ENCODE data around the gene LIFR. TPM values are rescaled to one million over a fixed set of nuclear protein-coding genes. Genes with fewer than 3 reads are reported as not detected.
"Not testable (repeated sequence)": the region's sequence is repeated elsewhere in the genome, so short reads cannot be mapped to it uniquely, and the experiment has no call there.

The LIFR gene
- total and polyA plus RNA-seq, 12 donors: 6.0 to 58.8 (median 41.8) TPM

DNA sequence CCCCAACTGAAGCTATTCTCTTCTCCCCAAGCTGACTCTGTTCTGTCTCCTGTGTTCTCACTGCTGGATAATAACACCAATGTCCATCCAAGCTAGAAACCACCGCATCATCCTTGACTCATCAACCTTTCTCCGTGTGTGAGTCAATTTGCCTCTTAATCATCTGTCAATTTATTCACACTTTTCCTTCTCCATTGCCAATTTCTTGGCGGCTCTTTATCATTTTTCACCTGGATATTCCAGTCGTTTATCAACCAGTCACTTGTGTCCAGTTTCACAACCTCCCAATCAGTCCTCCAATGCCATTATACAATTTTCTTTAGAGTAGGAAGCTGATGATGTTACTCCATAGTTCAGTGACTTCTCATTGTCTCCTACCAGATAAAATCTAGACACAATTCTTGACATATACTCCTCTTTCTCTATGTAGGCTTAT is 45.4 kb upstream of the LIFR start:
- no peaks in the 10 kb centered on the region for H3K36me3 ChIP-seq
- 53 to 71% methylated on average over 4 of the region's 4 CpGs for WGBS, 2 donors
- H3K4me3 ChIP-seq: no peak overlapping the region
- no peak for TF ChIP-seq CTCF (IDR thresholded peaks at IDR 0.05)
- H3K27ac ChIP-seq: peak overlapping the region; percentile 14 to 76 (median 52)
- no peaks in the 10 kb centered on the region for H3K9me3 ChIP-seq
- peaks cover 17 to 58% (median 42%) of the 10 kb centered on the region in 9 donors for H3K4me1 ChIP-seq
- DNase-seq (no peak), ATAC-seq (peak in 1 of 8 donors; percentile 43)
- intact Hi-C loops (cut with DNase I): loop anchor here in 2 of 10 donors (2.0 to 5.0 kb wide), 3 partner anchors 45 to 180 kb away; partner anchors contain the start of gene LIFR (in 1 of the 2)
- no peaks in the 10 kb centered on the region for H3K27me3 ChIP-seq

- H3K4me1 ChIP-seq: peaks cover 17 to 64% (median 42%) of the 10 kb centered on the region in 9 donors
- intact Hi-C loops (cut with DNase I): loop anchor here in 2 of 10 donors (2.0 to 5.0 kb wide), 3 partner anchors 44 to 181 kb away; partner anchors contain the start of gene LIFR (in 1 of the 2)
Observed at GRCh38 chr5:38601133-38601862, 44.9 kb upstream of the LIFR start.

GRCh38 chr5:38600329-38601045 is 44.0 kb upstream of the LIFR start:
- H3K27ac ChIP-seq: peak overlapping the region; percentile 35 to 76 (median 58)
- DNase-seq: no peak
- intact Hi-C loops (cut with DNase I): loop anchor here in 2 of 10 donors (2.0 to 5.0 kb wide), 3 partner anchors 44 to 182 kb away; partner anchors contain the start of gene LIFR (in 1 of the 2)
- no peak for TF ChIP-seq CTCF (IDR thresholded peaks at IDR 0.05)
- peaks cover 17 to 69% (median 42%) of the 10 kb centered on the region in 9 donors for H3K4me1 ChIP-seq
- WGBS, 2 donors: 74 to 81% methylated on average over 3 of the region's 3 CpGs
- H3K4me3 ChIP-seq: no peak overlapping the region
- ATAC-seq: peak in 7 of 8 donors; percentile 10 to 36 (median 27)
- no peaks in the 10 kb centered on the region for H3K36me3 ChIP-seq
- no peaks in the 10 kb centered on the region for H3K9me3 ChIP-seq
- no peaks in the 10 kb centered on the region for H3K27me3 ChIP-seq

More at GRCh38 chr5:38601133-38601862, 44.9 kb upstream of the LIFR start:
- no peaks in the 10 kb centered on the region for H3K9me3 ChIP-seq
- H3K27ac ChIP-seq: peak overlapping the region; percentile 35 to 76 (median 58)
- ATAC-seq (peak; percentile 75 to 93 (median 88)), DNase-seq (peak; percentile 15 to 77)
- no peak for TF ChIP-seq CTCF (IDR thresholded peaks at IDR 0.05)
- no peak overlapping the region for H3K4me3 ChIP-seq
- no peaks in the 10 kb centered on the region for H3K27me3 ChIP-seq
- 41 to 47% methylated on average over 5 of the region's 5 CpGs for WGBS, 2 donors
- H3K36me3 ChIP-seq: no peaks in the 10 kb centered on the region

- not testable (repeated sequence) for DNase-seq, H3K4me3 ChIP-seq, H3K9me3 ChIP-seq, ATAC-seq, H3K27me3 ChIP-seq, H3K36me3 ChIP-seq
- H3K27ac ChIP-seq: peak overlapping the region in 5 of 10 donors; percentile 47 to 76 (median 71)
- H3K4me1 ChIP-seq: peaks cover 17 to 76% (median 42%) of the 10 kb centered on the region in 9 donors
- intact Hi-C loops (cut with DNase I): loop anchor here in 2 of 10 donors (2.0 to 5.0 kb wide), 3 partner anchors 43 to 183 kb away; partner anchors contain the start of gene LIFR (in 1 of the 2)
Observed at GRCh38 chr5:38599751-38600150, 43.3 kb upstream of the LIFR start.
